ENCODE results near the gene GMIP. TPM values are rescaled to one million over a fixed set of nuclear protein-coding genes. Genes with fewer than 3 reads are reported as not detected.

The GMIP gene
- total and polyA plus RNA-seq, 2 donors (not counting 3 experiments of a cell fraction or from before 2014, with no cell fraction given), result 7.8 to 19.8 TPM

- TF ChIP-seq POLR2A (IDR thresholded peaks at IDR 0.05; ENCODE audit: low read depth, low read length) (no peak), EZH2 (IDR thresholded peaks at IDR 0.05; ENCODE audit: borderline replicate concordance, low read depth, low read length, severe bottlenecking) (no peak), GATA2 (IDR thresholded peaks at IDR 0.05; ENCODE audit: insufficient read depth, insufficient read length, low read depth, low read length) (no peak), MYC (IDR thresholded peaks at IDR 0.05; ENCODE audit: low read depth, low read length) (no peak), CTCF (IDR thresholded peaks at IDR 0.05; ENCODE audit: extremely low read depth in 1 of 2, insufficient read depth in 1 of 2, low read depth in 1 of 2, low read length in 2 of 2) (no peak), FOS (IDR thresholded peaks at IDR 0.05; ENCODE audit: borderline replicate concordance, insufficient read depth, low read length) (no peak), POLR2AphosphoS5 (IDR thresholded peaks at IDR 0.05; ENCODE audit: insufficient read depth, low read depth, low read length) (no peak), JUN (IDR thresholded peaks at IDR 0.05; ENCODE audit: borderline replicate concordance, insufficient read depth, insufficient read length, low read depth) (no peak), MAX (IDR thresholded peaks at IDR 0.05; ENCODE audit: insufficient read depth, insufficient read length) (no peak)
- Histone ChIP-seq H3K4me3 (replicated peaks in 1 of 3; ENCODE audit: insufficient read depth in 1 of 3, low read depth in 1 of 3, low read length in 3 of 3) (no peak overlapping the region), H3K27ac (ENCODE audit: insufficient read depth, low read depth, low read length) (no peak overlapping the region), H3K9me1 (replicated peaks; ENCODE audit: control insufficient read depth, extremely low read depth, insufficient read depth, low read length) (no peaks in the 10 kb centered on the region), H3K27me3 (ENCODE audit: control insufficient read depth in 2 of 2, insufficient read depth in 2 of 2, low read length in 2 of 2) (no peaks in the 10 kb centered on the region), H3K4me2 (ENCODE audit: insufficient read depth, low read length) (no peak overlapping the region), H3K9ac (replicated peaks; ENCODE audit: extremely low read depth, insufficient read depth, low read length) (no peak overlapping the region), H3K9me3 (replicated peaks; ENCODE audit: control insufficient read depth, insufficient read depth, low read length) (no peaks in the 10 kb centered on the region), H3K4me1 (ENCODE audit: control insufficient read depth, extremely low read depth, insufficient read depth, low read length) (no peaks in the 10 kb centered on the region), H3K36me3 (ENCODE audit: control insufficient read depth in 2 of 2, extremely low read depth in 1 of 2, insufficient read depth in 2 of 2, low read length in 2 of 2) (peaks cover 9 to 78% of the 10 kb centered on the region in 2 experiments), H4K20me1 (replicated peaks; ENCODE audit: control insufficient read depth, extremely low read depth, insufficient read depth, low read length) (no peaks in the 10 kb centered on the region), H2AFZ (ENCODE audit: low read depth, low read length) (no peak overlapping the region), H3K79me2 (ENCODE audit: control insufficient read depth, insufficient read depth, low read length) (no peaks in the 10 kb centered on the region)
- DNase-seq (ENCODE audit: low read depth, low spot score) (no peak), FAIRE-seq (no peak)
- POLR2A ChIA-PET, result no interaction called here
- CTCF ChIA-PET, result interaction anchor here (1.1 to 1.9 kb wide), 2 partner anchors 11 to 121 kb away, joined by 3 to 4 read pairs; partner anchors contain the start of gene ATP13A1
- dilution Hi-C loops (cut with MboI; ENCODE audit: extremely low pct_ligation_motif_present, low sequenced_read_pairs), result no loop called here
- intact Hi-C loops (cut with micrococcal nuclease), result no loop called here
- BruUV-seq (replicated peaks), result no TSS peak
These were observed 9.2 kb upstream of the GMIP start for GRCh38 chr19:19652482-19653295.

Measured in endothelial cell of umbilical vein (primary cell).